Measurements from ENCODE around the gene ACTA2.
A peak's percentile ranks its signal among the peaks of the same experiment; 100 is the strongest.

The ACTA2 gene

DNA sequence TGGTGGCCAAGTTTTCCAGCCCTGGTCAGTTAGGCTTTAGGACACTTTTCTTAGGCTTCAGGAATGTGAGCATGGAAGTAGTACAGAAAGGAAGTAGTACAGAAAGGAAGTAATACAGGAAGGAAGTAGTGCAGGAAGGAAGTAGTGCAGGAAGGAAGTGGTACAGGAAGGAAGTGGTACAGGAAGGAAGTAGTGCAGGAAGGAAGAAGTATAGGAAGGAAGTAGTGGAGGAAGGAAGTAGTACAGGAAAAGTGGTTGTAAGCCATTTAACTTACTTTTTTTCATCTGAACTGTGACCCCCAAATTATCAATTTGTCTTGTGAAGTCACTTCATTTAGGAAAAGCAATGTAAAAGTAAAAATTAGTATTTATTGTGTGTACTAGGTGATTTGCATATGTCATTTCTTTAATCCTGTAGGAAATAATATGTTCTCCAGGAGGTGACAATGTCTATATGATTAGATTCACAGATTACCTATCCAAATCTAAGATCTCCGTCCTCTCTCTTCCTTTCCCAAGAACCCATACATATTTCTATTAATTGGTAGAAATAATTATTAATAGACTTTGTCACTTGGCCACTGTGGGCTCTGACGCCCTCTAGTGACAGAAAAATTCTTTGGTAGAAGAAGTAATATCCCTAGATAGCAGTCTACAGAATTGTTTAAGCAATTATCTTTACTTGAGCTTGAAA is 34.1 kb upstream of the ACTA2 start:
- Histone ChIP-seq H3K9me2 (replicated peaks; ENCODE audit: insufficient read depth, low read length) (no peaks in the 10 kb centered on the region), H2AFZ (ENCODE audit: low read depth, low read length, severe bottlenecking) (no peak overlapping the region), H3K27ac (ENCODE audit: low read depth, low read length) (no peak overlapping the region)

DNA sequence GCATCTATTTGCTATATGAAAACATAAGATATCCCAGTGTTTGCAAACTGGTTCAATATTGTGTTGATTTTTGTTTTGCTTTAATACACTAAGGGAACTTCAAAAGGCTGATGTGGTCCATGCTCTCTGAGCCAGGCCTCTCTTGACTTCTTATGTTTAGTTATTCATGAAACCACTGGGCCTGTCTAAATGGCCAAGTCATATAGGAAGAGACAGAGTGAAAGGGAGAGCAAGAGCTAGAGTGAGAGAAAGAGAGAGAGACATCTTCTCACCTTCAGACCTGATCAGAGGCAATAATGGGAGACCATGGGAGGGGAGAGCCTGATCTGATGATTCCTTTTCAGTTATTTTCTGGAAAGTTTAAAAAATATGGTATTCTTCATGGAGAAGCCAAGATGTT is 32.0 kb upstream of the ACTA2 start:
- Histone ChIP-seq H2AFZ (ENCODE audit: low read depth, low read length, severe bottlenecking) (no peak overlapping the region), H4K20me1 (ENCODE audit: low read depth, low read length) (no peaks in the 10 kb centered on the region), H3F3A (ENCODE audit: insufficient read depth) (no peaks in the 10 kb centered on the region), H3K27me3 (ENCODE audit: low read length) (no peaks in the 10 kb centered on the region), H3K79me2 (ENCODE audit: insufficient read depth, low read length) (no peaks in the 10 kb centered on the region), H3K4me3 (ENCODE audit: insufficient read depth, low read length, poor library complexity, severe bottlenecking) (no peak overlapping the region), H3K9me2 (replicated peaks; ENCODE audit: insufficient read depth, low read length) (no peaks in the 10 kb centered on the region), H3K36me3 (ENCODE audit: low read length) (no peaks in the 10 kb centered on the region), H3K9ac (ENCODE audit: low read length) (no peak overlapping the region), H3K4me2 (ENCODE audit: low read depth, low read length, poor library complexity, severe bottlenecking) (no peak overlapping the region), H3K27ac (ENCODE audit: low read depth, low read length) (no peak overlapping the region), H3K9me3 (ENCODE audit: insufficient read depth, low read length) (peaks cover 6% of the 10 kb centered on the region; the same call in 1 of the 2 replicates)
- no peak for TF ChIP-seq EZH2phosphoT487 (conservative IDR thresholded peaks at IDR 0.05; ENCODE audit: low read length)
- TF ChIP-seq, protein P1, sequence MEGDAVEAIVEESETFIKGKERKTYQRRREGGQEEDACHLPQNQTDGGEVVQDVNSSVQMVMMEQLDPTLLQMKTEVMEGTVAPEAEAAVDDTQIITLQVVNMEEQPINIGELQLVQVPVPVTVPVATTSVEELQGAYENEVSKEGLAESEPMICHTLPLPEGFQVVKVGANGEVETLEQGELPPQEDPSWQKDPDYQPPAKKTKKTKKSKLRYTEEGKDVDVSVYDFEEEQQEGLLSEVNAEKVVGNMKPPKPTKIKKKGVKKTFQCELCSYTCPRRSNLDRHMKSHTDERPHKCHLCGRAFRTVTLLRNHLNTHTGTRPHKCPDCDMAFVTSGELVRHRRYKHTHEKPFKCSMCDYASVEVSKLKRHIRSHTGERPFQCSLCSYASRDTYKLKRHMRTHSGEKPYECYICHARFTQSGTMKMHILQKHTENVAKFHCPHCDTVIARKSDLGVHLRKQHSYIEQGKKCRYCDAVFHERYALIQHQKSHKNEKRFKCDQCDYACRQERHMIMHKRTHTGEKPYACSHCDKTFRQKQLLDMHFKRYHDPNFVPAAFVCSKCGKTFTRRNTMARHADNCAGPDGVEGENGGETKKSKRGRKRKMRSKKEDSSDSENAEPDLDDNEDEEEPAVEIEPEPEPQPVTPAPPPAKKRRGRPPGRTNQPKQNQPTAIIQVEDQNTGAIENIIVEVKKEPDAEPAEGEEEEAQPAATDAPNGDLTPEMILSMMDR (IDR thresholded peaks at IDR 0.05; ENCODE audit: insufficient read depth, low read length, poor library complexity, severe bottlenecking), result no peak

More for the DNA sequence above, 34.1 kb upstream of the ACTA2 start:
- Histone ChIP-seq H3K27me3 (ENCODE audit: low read length) (no peaks in the 10 kb centered on the region), H3K36me3 (ENCODE audit: low read length) (no peaks in the 10 kb centered on the region), H3K4me2 (ENCODE audit: low read depth, low read length, poor library complexity, severe bottlenecking) (no peak overlapping the region), H3K9me3 (ENCODE audit: insufficient read depth, low read length) (peaks cover 6% of the 10 kb centered on the region; the same call in 1 of the 2 replicates), H3K4me3 (ENCODE audit: insufficient read depth, low read length, poor library complexity, severe bottlenecking) (no peak overlapping the region), H3F3A (ENCODE audit: insufficient read depth) (peaks cover 6% of the 10 kb centered on the region; the same call in 1 of the 2 replicates), H3K9ac (ENCODE audit: low read length) (no peak overlapping the region), H3K79me2 (ENCODE audit: insufficient read depth, low read length) (no peaks in the 10 kb centered on the region), H4K20me1 (ENCODE audit: low read depth, low read length) (no peaks in the 10 kb centered on the region)
- TF ChIP-seq, protein P1 (IDR thresholded peaks at IDR 0.05; ENCODE audit: insufficient read depth, low read length, poor library complexity, severe bottlenecking), result peak; percentile 45
- TF ChIP-seq EZH2phosphoT487 (conservative IDR thresholded peaks at IDR 0.05; ENCODE audit: low read length), result no peak

DNA sequence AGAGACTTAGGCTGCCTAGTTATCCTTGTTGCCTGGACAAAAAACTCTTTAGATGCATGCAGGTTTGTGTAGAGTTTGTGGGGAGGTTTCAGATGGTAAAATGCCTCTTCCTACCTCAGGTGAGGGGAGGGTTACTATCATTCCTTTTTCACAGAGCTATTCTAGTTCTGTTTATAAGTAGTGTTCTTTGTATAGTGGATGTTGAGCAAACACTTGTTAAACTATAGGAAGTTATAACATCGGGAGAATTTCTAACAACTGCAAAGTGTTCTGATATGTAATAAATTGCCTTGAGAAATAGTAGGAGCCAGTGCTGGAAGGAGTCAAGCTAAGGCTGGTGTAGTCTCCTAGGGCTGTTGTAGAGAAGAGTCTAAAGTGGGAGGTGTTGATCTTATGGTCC is 31.4 kb upstream of the ACTA2 start:
- TF ChIP-seq, protein P1 (IDR thresholded peaks at IDR 0.05; ENCODE audit: insufficient read depth, low read length, poor library complexity, severe bottlenecking), result no peak
- no peak for TF ChIP-seq EZH2phosphoT487 (conservative IDR thresholded peaks at IDR 0.05; ENCODE audit: low read length)
- no peaks in the 10 kb centered on the region for H3K36me3 ChIP-seq (ENCODE audit: low read length)
- H3K27ac ChIP-seq (ENCODE audit: low read depth, low read length), result no peak overlapping the region
- no peaks in the 10 kb centered on the region for H3K27me3 ChIP-seq (ENCODE audit: low read length)
- H3K4me2 ChIP-seq (ENCODE audit: low read depth, low read length, poor library complexity, severe bottlenecking), result no peak overlapping the region
- no peaks in the 10 kb centered on the region for H4K20me1 ChIP-seq (ENCODE audit: low read depth, low read length)
- H3K4me3 ChIP-seq (ENCODE audit: insufficient read depth, low read length, poor library complexity, severe bottlenecking), result no peak overlapping the region
- no peaks in the 10 kb centered on the region for H3K9me2 ChIP-seq (replicated peaks; ENCODE audit: insufficient read depth, low read length)
- no peak overlapping the region for H2AFZ ChIP-seq (ENCODE audit: low read depth, low read length, severe bottlenecking)
- H3K9ac ChIP-seq (ENCODE audit: low read length), result no peak overlapping the region
- no peaks in the 10 kb centered on the region for H3K79me2 ChIP-seq (ENCODE audit: insufficient read depth, low read length)
- H3F3A ChIP-seq (ENCODE audit: insufficient read depth), result no peaks in the 10 kb centered on the region
- H3K9me3 ChIP-seq (ENCODE audit: insufficient read depth, low read length), result peaks cover 6% of the 10 kb centered on the region; the same call in 1 of the 2 replicates
